GM18951 (cell line): ENCODE results near the gene PRELID3B.
"Not testable (repeated sequence)": the region's sequence is repeated elsewhere in the genome, so short reads cannot be mapped to it uniquely, and the experiment has no call there.

Experiments used
- POLR2A ChIP-seq: IDR thresholded peaks from 4 replicates; pipeline ENCODE4 v1.6.1; 2011; ENCODE audit warnings: mild to moderate bottlenecking; ENCODE audit not compliant: insufficient read length, insufficient read depth; ENCODE audit errors: extremely low read depth
- in situ Hi-C: fragments of 300-500 bp; cut with MboI; formaldehyde crosslinking; loops from one replicate; pipeline ENCODE4 v1.12.0; 2022; ENCODE audit warnings: low sequenced_read_pairs, mixed read lengths, inconsistent platforms; ENCODE audit not compliant: unreplicated experiment

Gene PRELID3B

DNA sequence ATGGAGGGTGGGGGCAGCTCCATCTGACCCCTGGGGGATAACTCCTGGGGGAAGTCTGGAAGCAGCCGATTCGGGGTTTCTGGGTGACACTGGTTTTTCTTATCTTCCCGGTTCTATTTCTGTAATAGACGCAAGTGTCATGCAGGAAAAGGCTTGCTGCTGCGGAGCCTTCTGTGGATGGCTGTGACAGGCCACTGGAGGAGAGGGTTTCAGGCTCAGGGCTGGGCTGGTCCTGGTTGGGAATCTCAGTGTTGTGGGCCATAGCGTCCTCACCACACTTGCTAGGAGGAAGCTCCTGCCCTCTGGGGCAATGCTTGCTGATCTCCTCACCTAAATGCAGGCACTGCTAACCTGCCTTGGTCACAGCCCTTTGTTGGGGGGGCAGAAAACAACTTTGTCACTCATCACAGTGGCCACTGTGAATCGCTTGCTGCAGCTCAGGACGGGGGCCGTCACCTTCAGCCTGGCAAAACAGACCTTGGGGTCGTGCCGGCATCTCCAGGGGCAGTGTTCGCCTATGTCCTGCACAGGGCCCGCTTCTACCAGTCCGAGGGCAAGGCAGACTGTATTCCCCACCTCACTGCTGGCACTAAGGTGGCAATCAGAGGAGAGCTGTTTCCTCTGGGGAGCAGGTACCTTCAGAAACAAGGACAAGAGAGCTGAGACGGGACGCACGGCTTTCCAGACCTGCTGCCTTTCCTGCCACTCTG, 27.8 kb downstream of the PRELID3B start:
- no peak for TF ChIP-seq POLR2A
- in situ Hi-C loops = no loop called here

DNA sequence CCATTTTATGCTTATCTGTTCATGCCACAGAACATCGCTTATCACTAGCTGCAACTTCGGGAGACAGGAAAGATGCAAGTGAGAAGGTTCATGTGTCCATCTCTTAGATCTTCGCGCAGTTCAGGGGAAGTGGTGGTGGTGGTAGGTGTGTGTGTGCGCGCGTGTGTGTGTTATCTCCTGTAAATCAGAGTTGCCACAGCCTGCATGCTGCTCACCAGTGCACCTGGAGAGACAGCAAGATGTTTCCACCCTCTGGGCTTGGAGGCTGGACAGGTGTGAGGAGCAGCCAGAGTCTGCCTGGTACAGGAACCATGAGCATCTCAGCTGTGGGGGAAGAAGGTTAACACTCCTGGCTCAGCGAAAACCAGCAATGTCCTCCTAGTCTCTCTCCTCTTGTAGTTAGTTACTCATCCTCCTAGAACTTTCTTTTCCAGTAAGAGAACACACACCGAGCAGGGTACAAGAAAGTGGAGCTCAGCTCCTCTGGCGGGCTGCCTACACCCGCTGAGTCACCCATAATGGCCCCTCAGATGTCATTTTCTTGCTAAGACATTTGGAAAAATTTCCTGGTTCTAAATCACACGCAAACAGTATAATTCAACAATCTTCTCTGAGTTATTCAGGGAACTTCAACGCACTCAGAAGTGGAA, 28.5 kb downstream of the PRELID3B start:
- in situ Hi-C loops = no loop called here
- no peak for TF ChIP-seq POLR2A

DNA sequence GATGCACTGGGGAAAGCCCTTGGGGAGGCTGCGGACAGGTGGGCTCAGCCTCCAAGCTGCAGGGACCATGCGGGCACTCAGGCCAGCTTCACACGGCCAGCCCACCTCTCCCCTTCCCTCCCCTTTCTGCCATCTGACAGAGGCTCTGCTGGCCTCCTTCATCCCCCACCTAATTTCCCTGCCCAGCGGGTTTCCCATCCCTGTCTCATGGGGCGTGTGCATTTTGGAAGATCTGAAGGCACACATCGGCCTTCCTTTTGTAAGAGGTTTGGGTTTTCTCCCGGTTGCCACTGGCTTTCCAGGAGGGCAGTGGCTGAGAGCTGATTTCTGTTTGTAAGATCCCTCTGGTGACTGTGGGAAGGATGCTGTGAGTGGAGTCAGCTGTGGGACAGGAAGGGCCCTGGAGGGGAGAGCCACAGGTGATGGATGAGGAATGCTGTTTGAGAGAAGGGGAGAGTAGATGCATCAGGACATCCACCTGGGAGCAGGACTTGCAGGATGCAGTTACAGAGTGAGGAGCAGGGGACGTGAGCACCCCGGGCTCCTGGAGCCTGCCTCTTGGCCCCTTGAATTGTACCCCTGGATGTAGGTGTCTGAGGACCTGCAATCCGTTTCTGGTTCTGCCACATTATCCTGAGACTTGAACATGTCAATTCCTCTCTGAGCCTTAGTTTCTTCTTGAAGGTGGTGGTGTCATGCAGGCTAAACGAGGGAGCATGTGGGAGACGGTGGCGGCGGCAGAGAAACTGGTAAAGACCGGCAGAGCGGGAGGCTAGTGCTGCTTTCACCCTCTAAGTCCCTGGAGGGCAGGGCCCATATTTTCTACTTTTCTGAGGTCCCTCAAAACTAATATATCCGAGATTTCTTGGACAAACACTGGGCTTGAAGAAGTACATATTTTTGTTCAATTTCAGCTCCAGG, 29.3 kb downstream of the PRELID3B start:
- TF ChIP-seq POLR2A = no peak
- in situ Hi-C loops = no loop called here

DNA sequence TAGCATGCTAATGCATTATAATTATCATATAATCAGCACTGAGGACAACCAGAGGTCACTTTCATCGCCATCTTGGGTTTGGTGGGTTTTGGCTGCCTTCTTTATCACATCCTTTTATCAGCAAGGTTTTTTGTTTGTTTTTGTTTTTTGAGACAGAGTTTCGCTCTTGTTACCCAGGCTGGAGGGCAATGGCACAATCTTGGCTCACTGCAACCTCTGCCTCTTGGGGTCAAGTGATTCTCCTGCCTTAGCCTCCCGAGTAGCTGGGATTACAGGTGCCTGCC, 30.8 kb downstream of the PRELID3B start:
- in situ Hi-C loops = not testable (repeated sequence)

DNA sequence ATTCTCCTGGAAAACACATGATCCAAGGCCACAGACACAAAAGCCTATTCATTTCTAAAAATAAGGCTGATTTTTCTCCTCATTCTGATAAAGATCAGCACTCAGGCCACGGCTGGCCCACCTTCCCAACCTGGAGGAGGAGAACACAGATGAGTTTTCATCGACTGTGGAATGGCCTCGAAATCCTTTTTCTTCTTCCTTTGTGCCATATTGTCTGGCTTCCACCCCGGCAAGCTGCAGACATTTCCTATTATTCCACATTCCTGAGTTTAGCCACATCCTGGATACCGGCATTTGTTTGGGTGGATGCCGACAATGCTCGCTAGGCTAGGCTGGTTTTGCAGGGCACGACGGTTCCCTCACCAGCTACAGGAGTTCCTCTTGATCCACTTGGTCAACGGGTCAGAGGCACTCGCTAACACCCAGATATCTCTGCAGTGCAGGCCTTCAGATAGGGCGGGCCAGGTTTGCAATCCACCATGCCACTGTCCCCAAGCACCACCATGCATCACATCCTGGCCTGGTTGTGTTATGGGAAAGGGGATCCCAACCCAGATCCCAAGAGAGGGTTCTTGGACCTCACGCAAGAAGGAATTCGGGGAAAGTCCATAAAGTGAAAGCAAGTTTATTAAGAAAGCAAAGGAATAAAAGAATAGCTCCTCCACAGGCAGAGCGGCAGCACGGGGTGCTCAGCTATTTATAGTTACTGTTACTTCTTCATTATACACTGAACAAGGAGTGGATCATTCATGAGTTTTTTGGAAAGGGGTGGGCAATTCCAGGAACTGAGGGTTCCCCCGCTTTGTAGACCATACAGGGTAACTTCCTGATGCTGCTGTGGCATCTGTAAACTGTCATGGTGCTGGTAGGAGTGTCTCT, 31.4 kb downstream of the PRELID3B start:
- no peak for TF ChIP-seq POLR2A
- in situ Hi-C loops = no loop called here

DNA sequence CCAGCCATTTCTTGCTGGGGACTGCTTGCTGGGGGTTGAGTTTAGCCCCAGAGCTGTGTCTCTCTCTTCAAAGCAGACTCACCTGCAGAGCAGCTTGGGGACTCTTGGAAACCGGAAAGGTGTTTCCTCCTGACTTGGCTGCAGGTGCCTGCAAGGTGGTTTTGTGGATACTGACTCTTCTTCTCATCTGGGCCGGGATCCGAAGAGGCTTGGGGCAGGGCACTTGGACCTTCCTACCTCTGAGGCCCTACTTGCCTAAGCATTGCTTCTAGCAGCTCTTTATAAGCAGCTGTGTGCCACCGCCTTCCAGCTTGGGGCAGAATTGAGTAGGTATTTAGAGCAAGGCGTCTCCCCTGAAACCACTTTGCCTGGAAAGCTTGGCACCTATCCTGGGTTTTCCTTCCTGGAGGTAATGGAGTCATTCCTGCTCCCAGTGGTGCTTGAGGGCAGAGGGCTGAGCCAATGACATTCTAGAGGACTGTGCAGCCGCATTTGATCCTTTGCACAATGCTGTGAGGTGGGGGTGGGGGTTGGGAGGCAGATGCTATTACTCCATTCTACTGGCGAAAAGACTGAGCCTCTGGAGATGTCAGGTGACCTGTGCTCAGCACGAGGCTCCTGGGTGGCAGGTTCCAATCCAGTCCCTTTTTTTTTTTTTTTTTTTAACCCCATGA, 32.1 kb downstream of the PRELID3B start:
- TF ChIP-seq POLR2A = no peak
- in situ Hi-C loops = no loop called here

DNA sequence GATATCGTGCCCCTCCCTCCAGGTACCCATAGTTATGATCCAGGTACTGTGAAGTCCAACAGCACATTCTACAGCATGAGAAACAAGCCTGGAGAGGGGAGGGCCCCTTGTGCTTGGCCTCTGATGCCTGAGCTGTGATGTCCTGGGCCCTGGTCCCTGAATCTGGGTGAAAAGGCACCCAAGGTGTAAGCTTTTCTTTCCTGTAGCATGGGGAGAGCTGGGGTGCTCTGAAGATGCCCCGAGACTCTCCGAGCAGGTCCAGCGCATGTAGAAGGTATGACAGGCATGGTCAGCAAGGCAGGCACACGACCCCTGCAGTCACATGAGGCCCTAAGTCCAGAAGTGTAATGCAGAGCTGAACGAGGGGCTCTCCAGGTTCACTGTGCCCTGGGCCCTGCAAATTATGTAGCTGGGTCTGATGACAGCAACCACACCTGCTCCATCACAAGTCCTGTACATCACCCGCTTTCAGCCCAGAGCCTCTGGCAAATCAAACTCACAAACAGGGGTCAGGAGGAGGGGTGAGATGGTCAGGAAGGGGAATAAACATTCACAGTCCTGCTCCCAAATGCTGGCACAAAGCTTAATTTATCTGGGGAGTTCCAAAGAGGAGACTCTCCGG, 33.8 kb downstream of the PRELID3B start:
- TF ChIP-seq POLR2A = no peak
- in situ Hi-C loops = no loop called here

DNA sequence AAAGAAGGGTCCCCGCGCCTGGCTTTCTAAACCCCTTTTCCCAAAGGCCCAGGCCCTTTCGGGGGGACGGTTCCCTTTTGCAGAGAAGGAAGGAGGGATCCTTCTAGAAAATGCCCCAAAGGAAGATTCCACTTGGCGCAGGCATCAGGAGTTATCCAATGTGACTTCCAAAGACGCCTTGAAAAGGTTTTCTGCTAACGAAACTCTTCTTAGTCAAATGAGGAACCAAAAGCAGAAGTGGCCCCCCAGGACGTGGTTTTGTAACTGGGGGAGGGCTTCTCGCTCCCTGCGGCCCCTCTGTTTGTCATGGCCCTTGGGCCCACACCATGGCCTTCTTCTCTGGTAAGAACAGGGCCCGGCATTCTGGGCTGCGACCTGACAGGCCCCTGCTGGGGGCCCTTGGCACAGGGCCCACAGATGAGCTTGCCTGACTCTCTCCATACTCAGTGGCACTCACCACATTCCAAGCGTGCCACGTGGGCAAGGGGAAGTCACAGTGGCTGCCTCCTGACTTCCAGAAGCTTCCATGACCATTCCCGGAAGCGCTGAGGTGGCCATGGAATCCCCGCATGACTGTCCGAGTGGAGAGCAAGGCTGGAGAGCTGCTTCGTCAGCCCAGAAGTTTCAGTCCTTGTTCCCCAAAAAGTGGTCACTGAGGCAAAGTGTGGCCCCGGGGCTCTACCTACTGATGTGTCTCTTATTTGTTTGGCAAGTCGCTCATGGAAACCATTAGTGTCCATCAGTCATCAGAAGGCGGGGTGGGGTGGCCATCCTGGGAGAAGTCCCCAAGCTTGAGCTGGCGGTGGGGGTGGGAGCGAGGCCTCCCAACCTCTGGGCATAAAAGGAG, 34.7 kb downstream of the PRELID3B start:
- peak; percentile 39 for TF ChIP-seq POLR2A
- in situ Hi-C loops = no loop called here

DNA sequence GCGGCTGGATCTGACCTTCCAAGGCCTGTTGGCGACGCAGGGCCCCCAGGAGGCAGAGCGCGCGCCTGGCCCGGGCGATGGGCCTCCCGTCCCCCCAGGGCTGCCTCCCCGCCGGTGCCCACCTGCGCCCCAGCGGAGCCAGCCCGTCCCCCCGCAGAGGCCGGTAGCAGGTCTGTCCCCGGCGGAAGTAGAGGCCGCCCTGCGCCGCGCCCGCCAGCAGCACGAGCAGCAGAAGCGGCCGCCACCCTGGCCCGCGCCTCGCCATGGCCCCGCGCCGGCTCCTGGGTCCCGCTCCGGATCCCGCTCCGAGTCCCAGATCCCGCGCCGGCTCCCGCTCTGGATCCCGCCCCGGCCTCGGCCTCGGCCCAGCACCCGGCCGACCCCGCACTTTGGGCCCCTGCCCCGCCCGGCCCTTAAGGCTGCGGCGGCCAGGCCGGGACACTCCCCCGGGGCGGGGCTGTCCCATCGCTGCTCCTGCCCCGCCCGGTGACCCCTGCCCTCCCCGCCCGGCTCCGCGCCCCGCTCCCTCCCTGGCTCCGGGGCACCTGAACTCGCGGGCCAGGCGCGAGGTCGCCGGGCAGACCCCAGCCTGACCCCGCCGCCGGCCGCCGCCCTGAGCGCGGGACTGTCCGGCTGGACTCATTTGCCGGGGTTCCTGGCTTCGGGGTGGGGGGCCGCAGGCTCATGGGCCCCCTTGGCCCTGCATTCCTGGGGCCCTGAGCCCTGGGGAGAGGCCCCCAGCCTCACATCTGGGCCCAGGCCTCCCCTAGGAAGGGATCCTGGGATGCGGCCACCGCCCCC, 35.5 kb downstream of the PRELID3B start, which contains the start of gene CTSZ:
Gene CTSZ, minus strand, starts transcription at position 391 of the 801 bp plus-strand sequence. Its CDS starts 126 bp downstream, at position 265.
- in situ Hi-C loops = no loop called here
- TF ChIP-seq POLR2A = peak; percentile 86

DNA sequence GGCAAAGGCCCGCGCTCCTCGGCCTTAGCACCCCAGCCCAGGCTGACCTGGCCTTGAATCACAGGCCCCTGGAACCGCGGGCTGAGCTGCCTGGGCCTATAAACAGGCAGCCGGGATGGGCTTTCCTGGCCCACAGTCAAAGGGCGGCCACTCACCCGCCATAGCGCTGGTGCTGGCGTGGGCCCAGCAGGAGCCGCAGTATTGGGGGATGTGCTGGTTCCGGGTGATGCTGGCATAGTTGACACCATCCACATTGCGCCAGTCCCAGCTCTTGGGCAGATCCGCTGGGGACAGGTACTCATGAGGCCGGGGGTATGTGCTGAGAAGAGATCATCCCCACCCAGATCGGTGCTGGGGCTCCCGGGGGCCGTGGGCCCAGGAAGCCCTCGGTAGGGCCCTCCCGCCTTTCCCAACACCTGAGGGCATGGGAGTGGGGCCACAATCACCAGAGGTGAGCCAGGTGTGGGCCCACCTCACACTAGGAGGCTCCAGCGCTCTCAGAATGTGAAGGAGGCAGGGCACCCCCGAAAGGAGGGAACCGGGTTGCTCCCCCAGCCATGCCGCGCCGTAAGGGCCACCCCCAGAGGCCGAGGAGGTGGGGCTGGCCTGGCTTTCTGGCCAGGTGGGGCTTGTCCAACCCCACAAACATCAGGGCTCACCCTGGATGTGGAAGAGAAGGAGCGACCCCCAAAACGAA, 36.3 kb downstream of the PRELID3B start:
- TF ChIP-seq POLR2A = peak; percentile 2
- in situ Hi-C loops = no loop called here
